Measurements from ENCODE around the gene RBL2. TPM values are rescaled to one million over a fixed set of nuclear protein-coding genes. Genes with fewer than 3 reads are reported as not detected.

Gene RBL2
- total and polyA plus RNA-seq, 2 of the 13 experiments (the other 11 are each of a cell fraction or from before 2014, with no cell fraction given), result 41.2 to 60.9 TPM

GRCh38 chr16:53434377-53435065 is at the start of gene RBL2 (continued):
- TF ChIP-seq, protein P1, sequence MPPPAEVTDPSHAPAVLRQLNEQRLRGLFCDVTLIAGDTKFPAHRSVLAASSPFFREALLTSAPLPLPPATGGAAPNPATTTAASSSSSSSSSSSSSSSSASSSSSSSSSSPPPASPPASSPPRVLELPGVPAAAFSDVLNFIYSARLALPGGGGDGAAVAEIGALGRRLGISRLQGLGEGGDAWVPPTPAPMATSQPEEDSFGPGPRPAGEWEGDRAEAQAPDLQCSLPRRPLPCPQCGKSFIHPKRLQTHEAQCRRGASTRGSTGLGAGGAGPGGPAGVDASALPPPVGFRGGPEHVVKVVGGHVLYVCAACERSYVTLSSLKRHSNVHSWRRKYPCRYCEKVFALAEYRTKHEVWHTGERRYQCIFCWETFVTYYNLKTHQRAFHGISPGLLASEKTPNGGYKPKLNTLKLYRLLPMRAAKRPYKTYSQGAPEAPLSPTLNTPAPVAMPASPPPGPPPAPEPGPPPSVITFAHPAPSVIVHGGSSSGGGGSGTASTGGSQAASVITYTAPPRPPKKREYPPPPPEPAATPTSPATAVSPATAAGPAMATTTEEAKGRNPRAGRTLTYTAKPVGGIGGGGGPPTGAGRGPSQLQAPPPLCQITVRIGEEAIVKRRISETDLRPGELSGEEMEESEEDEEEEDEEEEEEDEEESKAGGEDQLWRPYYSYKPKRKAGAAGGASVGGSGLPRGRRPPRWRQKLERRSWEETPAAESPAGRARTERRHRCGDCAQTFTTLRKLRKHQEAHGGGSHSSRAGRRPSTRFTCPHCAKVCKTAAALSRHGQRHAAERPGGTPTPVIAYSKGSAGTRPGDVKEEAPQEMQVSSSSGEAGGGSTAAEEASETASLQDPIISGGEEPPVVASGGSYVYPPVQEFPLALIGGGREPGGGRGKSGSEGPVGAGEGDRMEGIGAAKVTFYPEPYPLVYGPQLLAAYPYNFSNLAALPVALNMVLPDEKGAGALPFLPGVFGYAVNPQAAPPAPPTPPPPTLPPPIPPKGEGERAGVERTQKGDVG (CRISPR knock-in tag; IDR thresholded peaks at IDR 0.05; ENCODE audit: borderline replicate concordance), result no peak
- TF ChIP-seq CBX2 (IDR thresholded peaks at IDR 0.05; ENCODE audit: low read depth, low read length), result no peak
- no peak for TF ChIP-seq CBX2 (CRISPR knock-in tag; IDR thresholded peaks at IDR 0.05; ENCODE audit: low read depth)
- TF ChIP-seq ZNF260 (CRISPR knock-in tag; IDR thresholded peaks at IDR 0.05; ENCODE audit: borderline replicate concordance, low read depth), result no peak; the same call in 1 of the 2 replicates
- no peak; the same call in 1 of the 2 replicates for TF ChIP-seq ZFYVE20 (CRISPR knock-in tag; IDR thresholded peaks at IDR 0.05; ENCODE audit: borderline replicate concordance, low read depth)
- no peak for TF ChIP-seq ZNF580 (CRISPR knock-in tag; IDR thresholded peaks at IDR 0.05; ENCODE audit: borderline replicate concordance, low read depth)
- peak; percentile 56 for TF ChIP-seq ZNF781 (CRISPR knock-in tag; IDR thresholded peaks at IDR 0.05; ENCODE audit: borderline replicate concordance, not compliant biosample characterization)
- no peak for TF ChIP-seq RFX1 (IDR thresholded peaks at IDR 0.05)
- TF ChIP-seq SMAD1 (CRISPR knock-in tag; IDR thresholded peaks at IDR 0.05; ENCODE audit: borderline replicate concordance, low read depth), result peak; percentile 90; the same call in 1 of the 2 replicates
- TF ChIP-seq ZNF619 (CRISPR knock-in tag; IDR thresholded peaks at IDR 0.05), result no peak; the same call in 1 of the 2 replicates
- no peak for TF ChIP-seq ZNF18 (CRISPR knock-in tag; IDR thresholded peaks at IDR 0.05; ENCODE audit: insufficient replicate concordance)
- no peak for TF ChIP-seq ARNT (IDR thresholded peaks at IDR 0.05)
- TF ChIP-seq MXD4 (CRISPR knock-in tag; IDR thresholded peaks at IDR 0.05), result peak; percentile 89
- TF ChIP-seq RFX3 (CRISPR knock-in tag; IDR thresholded peaks at IDR 0.05), result no peak
- TF ChIP-seq ZNF737 (CRISPR knock-in tag; IDR thresholded peaks at IDR 0.05; ENCODE audit: borderline replicate concordance), result no peak
- peak; percentile 97 for TF ChIP-seq GMEB1 (CRISPR knock-in tag; IDR thresholded peaks at IDR 0.05; ENCODE audit: borderline replicate concordance)
- TF ChIP-seq ZBTB7A (CRISPR knock-in tag; IDR thresholded peaks at IDR 0.05), result no peak
- no peak for TF ChIP-seq ZNF484 (CRISPR knock-in tag; IDR thresholded peaks at IDR 0.05; ENCODE audit: borderline replicate concordance, low read depth)
- peak; percentile 96 for TF ChIP-seq PHF8 (CRISPR knock-in tag; IDR thresholded peaks at IDR 0.05)
- peak; percentile 91; the same call in 1 of the 2 replicates for TF ChIP-seq ZNF558 (CRISPR knock-in tag; IDR thresholded peaks at IDR 0.05; ENCODE audit: borderline replicate concordance)

Measured in HepG2 (cell line).